ENCODE data around the gene FADS2.

DNA sequence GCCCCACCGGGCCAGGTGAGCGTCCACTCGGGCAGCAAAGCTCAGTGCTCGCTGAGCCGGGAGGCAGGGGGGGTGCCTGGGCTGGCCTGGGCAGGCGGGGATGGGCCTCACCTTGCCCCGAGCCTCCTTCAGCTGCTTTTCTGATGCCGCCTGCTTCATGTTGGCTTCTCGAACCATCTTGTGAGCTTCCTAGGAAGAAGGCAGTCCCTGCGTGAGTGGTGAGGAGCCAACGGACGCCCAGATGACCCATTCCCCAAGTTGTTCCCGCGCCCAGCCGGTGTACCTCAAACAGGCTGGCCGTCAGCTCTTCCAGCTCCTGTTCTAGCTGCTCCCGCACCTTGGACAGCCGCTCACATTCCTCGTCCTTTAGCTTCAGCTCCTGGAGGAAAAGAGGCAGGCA, 79.2 kb downstream of the FADS2 start:
- no peak for TF ChIP-seq POLR2A (IDR thresholded peaks at IDR 0.05)
- TF ChIP-seq, protein P1, sequence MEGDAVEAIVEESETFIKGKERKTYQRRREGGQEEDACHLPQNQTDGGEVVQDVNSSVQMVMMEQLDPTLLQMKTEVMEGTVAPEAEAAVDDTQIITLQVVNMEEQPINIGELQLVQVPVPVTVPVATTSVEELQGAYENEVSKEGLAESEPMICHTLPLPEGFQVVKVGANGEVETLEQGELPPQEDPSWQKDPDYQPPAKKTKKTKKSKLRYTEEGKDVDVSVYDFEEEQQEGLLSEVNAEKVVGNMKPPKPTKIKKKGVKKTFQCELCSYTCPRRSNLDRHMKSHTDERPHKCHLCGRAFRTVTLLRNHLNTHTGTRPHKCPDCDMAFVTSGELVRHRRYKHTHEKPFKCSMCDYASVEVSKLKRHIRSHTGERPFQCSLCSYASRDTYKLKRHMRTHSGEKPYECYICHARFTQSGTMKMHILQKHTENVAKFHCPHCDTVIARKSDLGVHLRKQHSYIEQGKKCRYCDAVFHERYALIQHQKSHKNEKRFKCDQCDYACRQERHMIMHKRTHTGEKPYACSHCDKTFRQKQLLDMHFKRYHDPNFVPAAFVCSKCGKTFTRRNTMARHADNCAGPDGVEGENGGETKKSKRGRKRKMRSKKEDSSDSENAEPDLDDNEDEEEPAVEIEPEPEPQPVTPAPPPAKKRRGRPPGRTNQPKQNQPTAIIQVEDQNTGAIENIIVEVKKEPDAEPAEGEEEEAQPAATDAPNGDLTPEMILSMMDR (IDR thresholded peaks at IDR 0.05) = no peak
